ENCODE measurements around the gene RFC1.
"Not testable (repeated sequence)": the region's sequence is repeated elsewhere in the genome, so short reads cannot be mapped to it uniquely, and the experiment has no call there.

Gene RFC1

GRCh38 chr4:39278476-39278875 is 87.7 kb downstream of the RFC1 start:
- no peaks in the 10 kb centered on the region for H3K4me1 ChIP-seq (ENCODE audit: insufficient read depth, low read length)
- H3K27me3 ChIP-seq (ENCODE audit: insufficient read depth, low read length, poor library complexity) = no peaks in the 10 kb centered on the region
- H3K4me3 ChIP-seq (ENCODE audit: low read depth in 1 of 2, low read length in 2 of 2) = no peak overlapping the region
- no peaks in the 10 kb centered on the region for H3K79me2 ChIP-seq (ENCODE audit: insufficient read depth, low read length)
- H4K20me1 ChIP-seq (ENCODE audit: insufficient read depth, low read length) = no peaks in the 10 kb centered on the region
- H3K9ac ChIP-seq (ENCODE audit: low read depth, low read length) = no peak overlapping the region
- H3K36me3 ChIP-seq (ENCODE audit: insufficient read depth, low read length) = peaks cover 25% of the 10 kb centered on the region; the same call in 1 of the 2 replicates
- DNase-seq = no peak
- no peak for TF ChIP-seq CTCF (IDR thresholded peaks at IDR 0.05; ENCODE audit: borderline replicate concordance, extremely low read depth, low read length, poor library complexity, severe bottlenecking)
- TF ChIP-seq EZH2 (IDR thresholded peaks at IDR 0.05; ENCODE audit: borderline replicate concordance, low read depth, low read length, severe bottlenecking) = no peak
- H3K4me2 ChIP-seq (ENCODE audit: insufficient read depth, low read length) = no peak overlapping the region
- ATAC-seq (ENCODE audit: insufficient read depth, low read depth) = no peak
- H3K9me3 ChIP-seq (ENCODE audit: insufficient read depth, low read length, severe bottlenecking) = no peaks in the 10 kb centered on the region
- H2AFZ ChIP-seq (ENCODE audit: low read depth, low read length) = no peak overlapping the region
- H3K27ac ChIP-seq (ENCODE audit: low read length) = no peak overlapping the region

GRCh38 chr4:39277661-39278060 is 88.5 kb downstream of the RFC1 start:
- not testable (repeated sequence) for ATAC-seq (ENCODE audit: insufficient read depth, low read depth); H3K27me3 ChIP-seq (ENCODE audit: insufficient read depth, low read length, poor library complexity); H3K4me1 ChIP-seq (ENCODE audit: insufficient read depth, low read length); H3K9me3 ChIP-seq (ENCODE audit: insufficient read depth, low read length, severe bottlenecking); H3K4me2 ChIP-seq (ENCODE audit: insufficient read depth, low read length); H3K27ac ChIP-seq (ENCODE audit: low read length); DNase-seq; H4K20me1 ChIP-seq (ENCODE audit: insufficient read depth, low read length); H2AFZ ChIP-seq (ENCODE audit: low read depth, low read length); H3K79me2 ChIP-seq (ENCODE audit: insufficient read depth, low read length); H3K9ac ChIP-seq (ENCODE audit: low read depth, low read length); H3K4me3 ChIP-seq (ENCODE audit: low read depth in 1 of 2, low read length in 2 of 2)
- peaks cover 33% of the 10 kb centered on the region; the same call in 1 of the 2 replicates for H3K36me3 ChIP-seq (ENCODE audit: insufficient read depth, low read length)

GRCh38 chr4:39274503-39274902 is 91.7 kb downstream of the RFC1 start:
- no peak overlapping the region for H2AFZ ChIP-seq (ENCODE audit: low read depth, low read length)
- H3K4me2 ChIP-seq (ENCODE audit: insufficient read depth, low read length) = no peak overlapping the region
- H3K9me3 ChIP-seq (ENCODE audit: insufficient read depth, low read length, severe bottlenecking) = no peaks in the 10 kb centered on the region
- H3K4me1 ChIP-seq (ENCODE audit: insufficient read depth, low read length) = no peaks in the 10 kb centered on the region
- H3K36me3 ChIP-seq (ENCODE audit: insufficient read depth, low read length) = peaks cover 32% of the 10 kb centered on the region; the same call in 1 of the 2 replicates
- no peak overlapping the region for H3K9ac ChIP-seq (ENCODE audit: low read depth, low read length)
- no peaks in the 10 kb centered on the region for H3K79me2 ChIP-seq (ENCODE audit: insufficient read depth, low read length)
- H4K20me1 ChIP-seq (ENCODE audit: insufficient read depth, low read length) = no peaks in the 10 kb centered on the region
- H3K4me3 ChIP-seq (ENCODE audit: low read depth in 1 of 2, low read length in 2 of 2) = no peak overlapping the region
- no peak overlapping the region for H3K27ac ChIP-seq (ENCODE audit: low read length)
- H3K27me3 ChIP-seq (ENCODE audit: insufficient read depth, low read length, poor library complexity) = no peaks in the 10 kb centered on the region
- no peak for TF ChIP-seq EZH2 (IDR thresholded peaks at IDR 0.05; ENCODE audit: borderline replicate concordance, low read depth, low read length, severe bottlenecking)
- TF ChIP-seq CTCF (IDR thresholded peaks at IDR 0.05; ENCODE audit: borderline replicate concordance, extremely low read depth, low read length, poor library complexity, severe bottlenecking) = no peak
- no peak for DNase-seq
- no peak for ATAC-seq (ENCODE audit: insufficient read depth, low read depth)

GRCh38 chr4:39263895-39264294 is 102.3 kb downstream of the RFC1 start:
- TF ChIP-seq CTCF (IDR thresholded peaks at IDR 0.05; ENCODE audit: borderline replicate concordance, extremely low read depth, low read length, poor library complexity, severe bottlenecking) = no peak
- no peak for TF ChIP-seq EZH2 (IDR thresholded peaks at IDR 0.05; ENCODE audit: borderline replicate concordance, low read depth, low read length, severe bottlenecking)
- Histone ChIP-seq H3K4me3 (ENCODE audit: low read depth in 1 of 2, low read length in 2 of 2) (no peak overlapping the region), H3K9me3 (ENCODE audit: insufficient read depth, low read length, severe bottlenecking) (no peaks in the 10 kb centered on the region), H3K79me2 (ENCODE audit: insufficient read depth, low read length) (no peaks in the 10 kb centered on the region), H3K36me3 (ENCODE audit: insufficient read depth, low read length) (peaks cover 4% of the 10 kb centered on the region; the same call in 1 of the 2 replicates), H3K9ac (ENCODE audit: low read depth, low read length) (no peak overlapping the region), H3K27ac (ENCODE audit: low read length) (no peak overlapping the region), H2AFZ (ENCODE audit: low read depth, low read length) (no peak overlapping the region), H3K4me1 (ENCODE audit: insufficient read depth, low read length) (no peaks in the 10 kb centered on the region), H3K27me3 (ENCODE audit: insufficient read depth, low read length, poor library complexity) (no peaks in the 10 kb centered on the region), H4K20me1 (ENCODE audit: insufficient read depth, low read length) (no peaks in the 10 kb centered on the region), H3K4me2 (ENCODE audit: insufficient read depth, low read length) (no peak overlapping the region)
- DNase-seq = no peak
- no peak for ATAC-seq (ENCODE audit: insufficient read depth, low read depth)

Data from DND-41 (cell line).